Measurements from ENCODE around the gene COL7A1. TPM values are rescaled to one million over a fixed set of nuclear protein-coding genes. Genes with fewer than 3 reads are reported as not detected.

Gene COL7A1
- total RNA-seq, 4 donors from 2014 or later, result 3.1 to 15.7 (median 15.0) TPM

- peaks cover 0 to 49% (median 0%) of the 10 kb centered on the region in 3 donors for H3K36me3 ChIP-seq
- peaks cover 0 to 5% (median 0%) of the 10 kb centered on the region in 4 donors for H3K9me3 ChIP-seq
- WGBS, 2 donors, result 73 to 74% methylated on average over 9 of the region's 9 CpGs
- TF ChIP-seq POLR2A (IDR thresholded peaks at IDR 0.05), result no peak
- TF ChIP-seq EP300 (IDR thresholded peaks at IDR 0.05), result peak in 1 of 2 donors; percentile 40
- no peak for TF ChIP-seq CTCF (IDR thresholded peaks at IDR 0.05)
- no peak overlapping the region for H3K27ac ChIP-seq
- peak in 1 of 2 donors; percentile 32 for DNase-seq (ENCODE audit: low spot score in 2 of 2)
- peaks cover 0 to 3% (median 0%) of the 10 kb centered on the region in 4 donors for H3K4me1 ChIP-seq
- H3K4me3 ChIP-seq, result no peak overlapping the region
- H3K27me3 ChIP-seq, result no peaks in the 10 kb centered on the region
Measured at GRCh38 chr3:48543271-48543866, 51.8 kb downstream of the COL7A1 start.

GRCh38 chr3:48538451-48538850 is 56.7 kb downstream of the COL7A1 start:
- Histone ChIP-seq H3K27ac (no peak overlapping the region), H3K4me3 (no peak overlapping the region), H3K36me3 (peaks cover 0 to 79% (median 4%) of the 10 kb centered on the region in 3 donors), H3K4me1 (no peaks in the 10 kb centered on the region), H3K27me3 (no peaks in the 10 kb centered on the region), H3K9me3 (peaks cover 0 to 5% (median 0%) of the 10 kb centered on the region in 4 donors)
- TF ChIP-seq CTCF (IDR thresholded peaks at IDR 0.05) (no peak), POLR2A (IDR thresholded peaks at IDR 0.05) (no peak), EP300 (IDR thresholded peaks at IDR 0.05) (no peak)
- no peak for DNase-seq (ENCODE audit: low spot score in 2 of 2)
- WGBS, 2 donors, result 91 to 95% methylated on average over 12 of the region's 12 CpGs

- DNase-seq (ENCODE audit: low spot score in 2 of 2), result no peak
- Histone ChIP-seq H3K9me3 (no peaks in the 10 kb centered on the region), H3K4me1 (no peaks in the 10 kb centered on the region), H3K27ac (no peak overlapping the region), H3K36me3 (peaks cover 0 to 77% (median 4%) of the 10 kb centered on the region in 3 donors), H3K27me3 (no peaks in the 10 kb centered on the region), H3K4me3 (no peak overlapping the region)
- no peak for TF ChIP-seq CTCF (IDR thresholded peaks at IDR 0.05)
- no peak for TF ChIP-seq EP300 (IDR thresholded peaks at IDR 0.05)
- no peak for TF ChIP-seq POLR2A (IDR thresholded peaks at IDR 0.05)
- 82 to 95% methylated on average over 5 of the region's 5 CpGs for WGBS, 2 donors
Measured at GRCh38 chr3:48536785-48537184, 58.3 kb downstream of the COL7A1 start.

- WGBS, 2 donors, result 84 to 89% methylated on average over 19 of the region's 19 CpGs
- no peaks in the 10 kb centered on the region for H3K9me3 ChIP-seq
- DNase-seq (ENCODE audit: low spot score in 2 of 2), result no peak
- no peaks in the 10 kb centered on the region for H3K27me3 ChIP-seq
- peaks cover 0 to 77% (median 4%) of the 10 kb centered on the region in 3 donors for H3K36me3 ChIP-seq
- no peak overlapping the region for H3K27ac ChIP-seq
- H3K4me1 ChIP-seq, result no peaks in the 10 kb centered on the region
- no peak overlapping the region for H3K4me3 ChIP-seq
- TF ChIP-seq POLR2A (IDR thresholded peaks at IDR 0.05), result no peak
- no peak for TF ChIP-seq CTCF (IDR thresholded peaks at IDR 0.05)
- TF ChIP-seq EP300 (IDR thresholded peaks at IDR 0.05), result no peak
Measured at GRCh38 chr3:48536116-48536515, 59.0 kb downstream of the COL7A1 start.

- no peaks in the 10 kb centered on the region for H3K27me3 ChIP-seq
- DNase-seq (ENCODE audit: low spot score in 2 of 2), result no peak
- H3K4me3 ChIP-seq, result no peak overlapping the region
- H3K9me3 ChIP-seq, result no peaks in the 10 kb centered on the region
- H3K27ac ChIP-seq, result no peak overlapping the region
- TF ChIP-seq CTCF (IDR thresholded peaks at IDR 0.05) (no peak), EP300 (IDR thresholded peaks at IDR 0.05) (no peak), POLR2A (IDR thresholded peaks at IDR 0.05) (no peak)
- peaks cover 0 to 77% (median 4%) of the 10 kb centered on the region in 3 donors for H3K36me3 ChIP-seq
- WGBS, 2 donors, result 93 to 95% methylated on average over 4 of the region's 4 CpGs
- no peaks in the 10 kb centered on the region for H3K4me1 ChIP-seq
Measured at GRCh38 chr3:48535578-48535977, 59.6 kb downstream of the COL7A1 start.

All from tibial nerve (tissue), 4 donors.